GM18870 (cell line): ENCODE measurements around the gene CHRM5.

Experiments
- ATAC-seq: cut with Tn5 transposase; IDR thresholded peaks from one replicate; pipeline ENCODE4 v1.9.1; 2021; ENCODE audit warnings: moderate library complexity; ENCODE audit not compliant: unreplicated experiment

CHRM5 gene, protein sequence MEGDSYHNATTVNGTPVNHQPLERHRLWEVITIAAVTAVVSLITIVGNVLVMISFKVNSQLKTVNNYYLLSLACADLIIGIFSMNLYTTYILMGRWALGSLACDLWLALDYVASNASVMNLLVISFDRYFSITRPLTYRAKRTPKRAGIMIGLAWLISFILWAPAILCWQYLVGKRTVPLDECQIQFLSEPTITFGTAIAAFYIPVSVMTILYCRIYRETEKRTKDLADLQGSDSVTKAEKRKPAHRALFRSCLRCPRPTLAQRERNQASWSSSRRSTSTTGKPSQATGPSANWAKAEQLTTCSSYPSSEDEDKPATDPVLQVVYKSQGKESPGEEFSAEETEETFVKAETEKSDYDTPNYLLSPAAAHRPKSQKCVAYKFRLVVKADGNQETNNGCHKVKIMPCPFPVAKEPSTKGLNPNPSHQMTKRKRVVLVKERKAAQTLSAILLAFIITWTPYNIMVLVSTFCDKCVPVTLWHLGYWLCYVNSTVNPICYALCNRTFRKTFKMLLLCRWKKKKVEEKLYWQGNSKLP

GRCh38 chr15:33968224-33968623 is at the start of gene CHRM5:
Gene CHRM5, plus strand, starts transcription at chr15:33968497. Its CDS starts 94,221 bp downstream, at chr15:34062718.
- no peak for ATAC-seq

GRCh38 chr15:33923446-33923845 is 44.9 kb upstream of the CHRM5 start:
- no peak for ATAC-seq

GRCh38 chr15:33926260-33926659 is 42.0 kb upstream of the CHRM5 start:
- ATAC-seq = no peak

DNA sequence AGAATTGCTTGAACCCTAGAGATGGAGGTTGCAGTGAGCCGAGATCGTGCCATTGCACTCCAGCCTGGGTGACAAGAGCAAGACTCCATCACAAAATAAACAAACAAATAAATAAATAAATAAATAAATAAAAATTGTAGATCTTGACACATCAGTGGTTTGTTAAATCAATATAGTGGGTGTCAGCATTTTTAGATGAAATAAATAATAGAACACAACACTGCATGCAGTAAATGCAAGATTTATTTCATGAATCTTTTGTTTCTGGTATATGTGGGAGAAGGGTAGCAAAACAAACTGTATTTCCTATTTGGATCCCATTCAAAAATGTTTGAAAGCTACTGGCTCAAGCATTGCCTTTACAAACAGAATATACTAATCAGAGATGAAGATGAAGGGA is 35.6 kb upstream of the CHRM5 start:
- no peak for ATAC-seq

GRCh38 chr15:33934396-33934795 is 33.9 kb upstream of the CHRM5 start:
- no peak for ATAC-seq

GRCh38 chr15:33934921-33935320 is 33.4 kb upstream of the CHRM5 start:
- ATAC-seq = no peak

GRCh38 chr15:33941279-33942063 is 26.8 kb upstream of the CHRM5 start:
- ATAC-seq = no peak

- no peak for ATAC-seq
Observed at GRCh38 chr15:33946152-33946551, 22.1 kb upstream of the CHRM5 start.

DNA sequence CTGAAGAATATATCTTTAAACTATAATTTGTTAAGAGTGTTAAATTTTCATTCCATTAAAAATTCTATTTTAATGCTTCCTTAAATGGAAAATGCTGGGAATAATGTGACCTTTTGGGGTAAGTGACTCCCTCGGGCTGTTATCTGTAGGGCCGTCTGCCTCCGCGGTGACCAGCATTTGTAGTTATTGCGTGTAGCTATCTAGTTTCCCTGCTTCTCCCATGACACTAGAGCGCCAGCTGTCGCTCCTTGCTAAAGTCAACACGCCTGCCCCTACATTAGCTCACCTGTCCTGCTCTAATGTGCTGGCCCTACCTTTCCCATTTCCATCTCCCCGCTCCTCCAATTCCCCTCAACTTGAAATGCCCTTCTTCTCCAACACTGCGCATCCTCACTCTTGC is 12.4 kb upstream of the CHRM5 start:
- ATAC-seq = no peak

- no peak for ATAC-seq
Observed at GRCh38 chr15:33956397-33956796, 11.9 kb upstream of the CHRM5 start.

DNA sequence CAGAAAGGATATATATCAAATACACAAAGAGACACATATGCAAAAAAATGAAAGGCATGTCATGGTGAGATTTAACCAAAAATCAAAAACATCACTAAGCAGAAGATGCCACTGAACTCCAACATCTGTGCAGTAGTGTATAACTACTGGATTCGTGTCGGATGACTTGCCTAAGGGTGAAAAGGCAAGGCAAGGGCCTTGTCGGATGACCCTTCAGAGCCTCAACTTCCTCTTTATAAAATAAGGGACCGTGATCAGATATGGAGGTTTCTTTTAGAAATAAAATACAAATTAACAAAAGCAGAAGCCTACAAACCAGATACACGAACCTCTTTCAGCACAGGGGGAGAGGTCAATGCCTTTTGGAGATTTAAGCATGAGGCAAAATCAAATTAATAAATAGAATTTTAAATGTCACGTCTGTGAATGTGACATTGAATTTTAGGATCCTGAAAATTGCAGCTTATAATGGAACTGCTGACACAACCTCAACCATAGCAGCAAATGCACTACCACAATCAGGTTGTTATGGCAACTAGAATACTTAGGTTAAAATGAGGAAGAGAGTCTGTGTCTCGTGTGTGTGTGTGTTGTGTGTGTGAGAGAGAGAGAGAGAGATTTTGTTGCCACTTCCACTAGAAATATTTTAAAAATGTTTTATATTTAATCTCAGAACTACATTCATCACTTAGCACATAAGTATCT is 8.3 kb upstream of the CHRM5 start:
- ATAC-seq = no peak

DNA sequence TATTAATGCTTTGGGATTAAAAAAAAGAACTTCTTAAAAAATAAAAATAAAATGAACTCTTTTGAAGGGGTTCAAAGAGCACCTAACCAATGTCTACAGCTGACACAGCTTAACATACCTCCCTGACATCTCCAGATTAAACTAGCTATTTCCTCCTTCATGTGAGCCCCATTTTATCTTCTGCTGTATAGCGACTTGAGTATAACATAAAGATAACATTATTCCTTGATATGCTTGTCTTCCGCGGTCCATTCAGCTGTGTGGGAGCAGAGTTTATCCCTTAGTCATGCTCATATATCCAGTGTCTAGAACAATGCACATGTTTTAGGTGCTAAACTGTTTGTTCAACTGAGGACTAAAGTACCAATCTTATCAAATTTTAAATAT is 7.8 kb upstream of the CHRM5 start:
- ATAC-seq = no peak

GRCh38 chr15:33963831-33964664 is 4.2 kb upstream of the CHRM5 start:
- ATAC-seq = no peak

GRCh38 chr15:33964665-33965040 is 3.6 kb upstream of the CHRM5 start:
- no peak for ATAC-seq

DNA sequence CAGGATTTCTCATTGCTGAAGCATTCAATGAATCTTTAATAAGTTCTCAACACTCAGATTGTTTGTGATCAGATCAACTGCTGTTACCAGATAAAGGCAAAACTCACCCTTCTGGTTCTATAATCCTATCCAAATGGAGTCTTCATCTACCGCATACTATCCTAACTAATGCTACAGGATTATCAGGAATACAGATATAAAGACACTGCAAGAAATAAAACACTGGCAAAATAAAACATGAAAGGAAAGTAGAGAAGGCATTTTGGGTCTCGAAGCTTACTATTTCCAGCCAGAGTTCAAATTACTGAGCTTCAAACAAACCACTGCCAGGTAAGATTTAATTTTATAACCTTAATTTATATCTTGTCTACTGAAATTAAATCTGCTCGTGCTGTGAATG is 524 bp downstream of the CHRM5 start:
- ATAC-seq = no peak

DNA sequence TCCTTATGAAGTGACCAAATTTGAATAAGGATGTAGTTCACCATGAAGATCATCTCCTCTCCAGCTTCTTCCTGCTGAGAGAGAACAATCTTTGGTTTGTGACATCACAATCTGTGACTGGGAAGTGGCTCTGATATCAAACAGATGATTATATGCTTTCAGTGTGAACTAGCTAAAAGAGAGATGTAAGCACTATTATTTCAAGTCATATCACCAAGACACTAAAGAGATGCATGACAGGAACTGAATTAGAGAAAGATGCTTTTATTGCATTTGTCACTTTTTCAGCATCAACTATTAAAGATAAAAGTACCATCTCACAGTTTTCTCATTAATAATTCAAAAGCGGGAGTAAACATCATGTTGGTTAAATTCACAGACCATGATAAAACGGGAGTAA is 3.5 kb downstream of the CHRM5 start:
- ATAC-seq = no peak

- no peak for ATAC-seq
Observed at GRCh38 chr15:33975022-33975565, 6.8 kb downstream of the CHRM5 start.

GRCh38 chr15:33980159-33980558 is 11.9 kb downstream of the CHRM5 start:
- no peak for ATAC-seq

DNA sequence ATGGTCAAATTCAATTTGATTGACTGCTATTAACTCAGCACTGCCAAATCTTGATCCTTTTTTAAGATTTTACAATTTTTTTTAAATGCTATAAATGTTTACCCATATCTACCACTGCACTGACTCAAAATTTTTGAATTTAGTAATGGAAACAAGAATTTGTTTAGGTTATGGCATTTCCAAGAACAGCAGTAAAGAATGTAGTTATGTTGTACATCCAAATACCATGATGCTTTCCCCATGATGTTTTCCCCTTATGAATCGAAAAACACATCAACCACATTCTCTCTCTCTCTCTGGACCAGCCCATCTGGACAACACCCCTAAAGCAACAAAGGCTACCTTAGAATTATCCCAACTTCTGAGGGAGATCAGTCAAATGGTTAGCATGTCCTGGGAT is 14.2 kb downstream of the CHRM5 start:
- no peak for ATAC-seq

GRCh38 chr15:33985287-33985686 is 17.0 kb downstream of the CHRM5 start:
- no peak for ATAC-seq
